GM06990 (cell line): ENCODE results near the gene HS6ST3.
"Not testable (repeated sequence)": the region's sequence is repeated elsewhere in the genome, so short reads cannot be mapped to it uniquely, and the experiment has no call there.

Source experiments
- DNase-seq: peaks from one replicate; pipeline ENCODE4 v3.0.0-alpha.2; 2011; ENCODE audit not compliant: insufficient read length; ENCODE audit errors: extremely low read depth
- H3K27me3 ChIP-seq: replicated peaks from 2 replicates; pipeline ENCODE4 v1.6.0; 2011; ENCODE audit warnings: low read length; ENCODE audit not compliant: control insufficient read depth, insufficient read depth
- H3K36me3 ChIP-seq: 2 replicates; pipeline ENCODE4 v1.5.1; 2011; ENCODE audit warnings: low read length; ENCODE audit not compliant: control insufficient read depth, insufficient read depth
- H3K4me3 ChIP-seq: replicated peaks from 2 replicates; pipeline ENCODE4 v1.5.1; 2011; ENCODE audit warnings: low read depth, mild to moderate bottlenecking, control low read depth, low read length
- CTCF ChIP-seq: IDR thresholded peaks from 2 replicates; pipeline ENCODE4 v1.5.1; 2011; ENCODE audit warnings: low read length, control low read depth, mild to moderate bottlenecking, inconsistent platforms; ENCODE audit not compliant: insufficient read depth, poor library complexity, severe bottlenecking

HS6ST3 gene

GRCh38 chr13:96104516-96104915, 14.6 kb downstream of the HS6ST3 start:
- Histone ChIP-seq H3K4me3 (no peak overlapping the region), H3K36me3 (no peaks in the 10 kb centered on the region), H3K27me3 (no peaks in the 10 kb centered on the region)
- TF ChIP-seq CTCF, result no peak
- no peak for DNase-seq

GRCh38 chr13:96108072-96108471, 18.2 kb downstream of the HS6ST3 start:
- H3K4me3 ChIP-seq, H3K36me3 ChIP-seq, DNase-seq, H3K27me3 ChIP-seq: not testable (repeated sequence)

- TF ChIP-seq CTCF, result no peak
- DNase-seq, result no peak
- H3K27me3 ChIP-seq, result no peaks in the 10 kb centered on the region
- H3K4me3 ChIP-seq, result no peak overlapping the region
- H3K36me3 ChIP-seq, result no peaks in the 10 kb centered on the region
Observed at GRCh38 chr13:96109125-96109524, 19.2 kb downstream of the HS6ST3 start.

GRCh38 chr13:96112936-96113335, 23.0 kb downstream of the HS6ST3 start:
- Histone ChIP-seq H3K36me3 (no peaks in the 10 kb centered on the region), H3K4me3 (no peak overlapping the region), H3K27me3 (no peaks in the 10 kb centered on the region)
- DNase-seq, result no peak
- TF ChIP-seq CTCF, result no peak

GRCh38 chr13:96115368-96115767, 25.5 kb downstream of the HS6ST3 start:
- H3K4me3 ChIP-seq, DNase-seq, H3K36me3 ChIP-seq, H3K27me3 ChIP-seq: not testable (repeated sequence)

GRCh38 chr13:96119921-96120320, 30.0 kb downstream of the HS6ST3 start:
- DNase-seq, result no peak
- Histone ChIP-seq H3K4me3 (no peak overlapping the region), H3K27me3 (no peaks in the 10 kb centered on the region; the same call in 1 of the 2 replicates), H3K36me3 (no peaks in the 10 kb centered on the region)
- TF ChIP-seq CTCF, result no peak

GRCh38 chr13:96130818-96131340, 41.0 kb downstream of the HS6ST3 start:
- no peak for DNase-seq
- Histone ChIP-seq H3K27me3 (no peaks in the 10 kb centered on the region), H3K36me3 (no peaks in the 10 kb centered on the region), H3K4me3 (no peak overlapping the region)
- no peak for TF ChIP-seq CTCF
